ENCODE results near the gene DYSF. TPM values are rescaled to one million over a fixed set of nuclear protein-coding genes. Genes with fewer than 3 reads are reported as not detected.

Gene DYSF
- polyA plus RNA-seq, 1 donor from 2014 or later = 0.04 TPM

DNA sequence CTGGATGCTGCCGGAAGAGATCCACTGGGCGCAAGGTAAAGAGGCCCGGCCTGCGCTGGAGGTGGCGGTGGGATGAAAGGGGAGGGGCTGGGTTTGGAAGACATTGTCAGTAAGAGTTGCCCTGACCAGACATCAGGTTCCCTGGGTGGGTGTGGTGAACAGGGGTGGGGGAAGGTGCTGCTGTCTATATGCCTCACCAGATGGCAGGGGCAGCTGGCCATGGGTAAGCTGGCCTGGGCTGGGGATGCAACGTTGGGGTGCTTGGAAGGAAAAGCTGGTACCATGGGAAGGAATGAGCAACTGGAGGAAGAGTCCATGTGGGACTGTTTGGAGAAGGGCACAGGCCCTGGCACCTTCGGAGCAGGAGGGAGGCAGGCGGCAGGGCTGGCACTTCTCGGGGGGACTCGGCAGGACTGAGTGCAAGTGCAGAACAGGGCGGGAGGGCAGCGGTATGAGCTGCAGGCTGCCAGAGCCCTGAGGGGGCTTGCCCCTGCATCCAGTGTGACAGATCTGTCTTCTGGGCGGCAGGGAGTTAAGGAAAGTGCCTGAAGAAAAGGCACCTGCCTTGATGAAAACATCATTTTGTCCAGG lies 146.4 kb downstream of the DYSF start:
- H3K9ac ChIP-seq (ENCODE audit: low read length) = no peak overlapping the region
- H2AFZ ChIP-seq (ENCODE audit: low read depth, low read length) = no peak overlapping the region
- no peaks in the 10 kb centered on the region for H3K27me3 ChIP-seq (ENCODE audit: insufficient read depth, low read depth, low read length)
- no peaks in the 10 kb centered on the region for H3K36me3 ChIP-seq (ENCODE audit: insufficient read depth, low read length)
- no peaks in the 10 kb centered on the region for H3K79me2 ChIP-seq (replicated peaks; ENCODE audit: insufficient read depth, low read length)
- no peaks in the 10 kb centered on the region for H3K9me3 ChIP-seq (ENCODE audit: low read length)
- H4K20me1 ChIP-seq (ENCODE audit: insufficient read depth) = no peaks in the 10 kb centered on the region
- H3K9me2 ChIP-seq (ENCODE audit: insufficient read depth, low read length) = no peaks in the 10 kb centered on the region
- H3K4me2 ChIP-seq (ENCODE audit: low read length) = no peak overlapping the region
- no peaks in the 10 kb centered on the region for H3F3A ChIP-seq (ENCODE audit: insufficient read depth, low read length, poor library complexity, severe bottlenecking)
- no peak overlapping the region for H3K27ac ChIP-seq (ENCODE audit: low read length)
- H3K4me3 ChIP-seq (ENCODE audit: low read length) = no peak overlapping the region
- TF ChIP-seq POLR2AphosphoS5 (IDR thresholded peaks at IDR 0.05) (no peak), EZH2 (IDR thresholded peaks at IDR 0.05; ENCODE audit: borderline replicate concordance, insufficient read depth, low read length, poor library complexity, severe bottlenecking) (no peak), TAF1 (IDR thresholded peaks at IDR 0.05; ENCODE audit: low read depth) (no peak), CTCF (IDR thresholded peaks at IDR 0.05; ENCODE audit: poor library complexity, severe bottlenecking) (no peak)
- TF ChIP-seq, protein P1, sequence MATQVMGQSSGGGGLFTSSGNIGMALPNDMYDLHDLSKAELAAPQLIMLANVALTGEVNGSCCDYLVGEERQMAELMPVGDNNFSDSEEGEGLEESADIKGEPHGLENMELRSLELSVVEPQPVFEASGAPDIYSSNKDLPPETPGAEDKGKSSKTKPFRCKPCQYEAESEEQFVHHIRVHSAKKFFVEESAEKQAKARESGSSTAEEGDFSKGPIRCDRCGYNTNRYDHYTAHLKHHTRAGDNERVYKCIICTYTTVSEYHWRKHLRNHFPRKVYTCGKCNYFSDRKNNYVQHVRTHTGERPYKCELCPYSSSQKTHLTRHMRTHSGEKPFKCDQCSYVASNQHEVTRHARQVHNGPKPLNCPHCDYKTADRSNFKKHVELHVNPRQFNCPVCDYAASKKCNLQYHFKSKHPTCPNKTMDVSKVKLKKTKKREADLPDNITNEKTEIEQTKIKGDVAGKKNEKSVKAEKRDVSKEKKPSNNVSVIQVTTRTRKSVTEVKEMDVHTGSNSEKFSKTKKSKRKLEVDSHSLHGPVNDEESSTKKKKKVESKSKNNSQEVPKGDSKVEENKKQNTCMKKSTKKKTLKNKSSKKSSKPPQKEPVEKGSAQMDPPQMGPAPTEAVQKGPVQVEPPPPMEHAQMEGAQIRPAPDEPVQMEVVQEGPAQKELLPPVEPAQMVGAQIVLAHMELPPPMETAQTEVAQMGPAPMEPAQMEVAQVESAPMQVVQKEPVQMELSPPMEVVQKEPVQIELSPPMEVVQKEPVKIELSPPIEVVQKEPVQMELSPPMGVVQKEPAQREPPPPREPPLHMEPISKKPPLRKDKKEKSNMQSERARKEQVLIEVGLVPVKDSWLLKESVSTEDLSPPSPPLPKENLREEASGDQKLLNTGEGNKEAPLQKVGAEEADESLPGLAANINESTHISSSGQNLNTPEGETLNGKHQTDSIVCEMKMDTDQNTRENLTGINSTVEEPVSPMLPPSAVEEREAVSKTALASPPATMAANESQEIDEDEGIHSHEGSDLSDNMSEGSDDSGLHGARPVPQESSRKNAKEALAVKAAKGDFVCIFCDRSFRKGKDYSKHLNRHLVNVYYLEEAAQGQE (IDR thresholded peaks at IDR 0.05; ENCODE audit: borderline replicate concordance) = no peak

- Histone ChIP-seq H2AFZ (ENCODE audit: low read depth, low read length) (no peak overlapping the region), H3K36me3 (ENCODE audit: insufficient read depth, low read length) (no peaks in the 10 kb centered on the region), H3K9ac (ENCODE audit: low read length) (no peak overlapping the region), H3K9me3 (ENCODE audit: low read length) (no peaks in the 10 kb centered on the region), H3K79me2 (replicated peaks; ENCODE audit: insufficient read depth, low read length) (no peaks in the 10 kb centered on the region), H3F3A (ENCODE audit: insufficient read depth, low read length, poor library complexity, severe bottlenecking) (no peaks in the 10 kb centered on the region), H3K27ac (ENCODE audit: low read length) (no peak overlapping the region), H3K4me2 (ENCODE audit: low read length) (no peak overlapping the region), H3K27me3 (ENCODE audit: insufficient read depth, low read depth, low read length) (no peaks in the 10 kb centered on the region), H3K4me3 (ENCODE audit: low read length) (no peak overlapping the region), H3K9me2 (ENCODE audit: insufficient read depth, low read length) (no peaks in the 10 kb centered on the region), H4K20me1 (ENCODE audit: insufficient read depth) (no peaks in the 10 kb centered on the region)
- no peak for TF ChIP-seq POLR2AphosphoS5 (IDR thresholded peaks at IDR 0.05)
- TF ChIP-seq RAD21 (conservative IDR thresholded peaks at IDR 0.05) = no peak
- TF ChIP-seq EZH2 (IDR thresholded peaks at IDR 0.05; ENCODE audit: borderline replicate concordance, insufficient read depth, low read length, poor library complexity, severe bottlenecking) = no peak
- TF ChIP-seq MXI1 (conservative IDR thresholded peaks at IDR 0.05; ENCODE audit: poor library complexity, severe bottlenecking) = no peak
- TF ChIP-seq EP300 (conservative IDR thresholded peaks at IDR 0.05; ENCODE audit: poor library complexity, severe bottlenecking) = no peak
- TF ChIP-seq CTCF (IDR thresholded peaks at IDR 0.05; ENCODE audit: poor library complexity, severe bottlenecking) = no peak
- no peak for TF ChIP-seq TAF1 (IDR thresholded peaks at IDR 0.05; ENCODE audit: low read depth)
- TF ChIP-seq, protein P1 (IDR thresholded peaks at IDR 0.05; ENCODE audit: borderline replicate concordance) = no peak
Measured at GRCh38 chr2:71600555-71600954, 147.2 kb downstream of the DYSF start.

All from neural cell (in vitro differentiated cells).